HuH-7 (cell line): ENCODE data around the gene NDUFS7.
"Not testable (repeated sequence)": the region's sequence is repeated elsewhere in the genome, so short reads cannot be mapped to it uniquely, and the experiment has no call there.

Source experiments
- DNase-seq: peaks from one replicate; pipeline ENCODE4 v3.0.0; 2011; ENCODE audit warnings: low spot score

NDUFS7 gene

DNA sequence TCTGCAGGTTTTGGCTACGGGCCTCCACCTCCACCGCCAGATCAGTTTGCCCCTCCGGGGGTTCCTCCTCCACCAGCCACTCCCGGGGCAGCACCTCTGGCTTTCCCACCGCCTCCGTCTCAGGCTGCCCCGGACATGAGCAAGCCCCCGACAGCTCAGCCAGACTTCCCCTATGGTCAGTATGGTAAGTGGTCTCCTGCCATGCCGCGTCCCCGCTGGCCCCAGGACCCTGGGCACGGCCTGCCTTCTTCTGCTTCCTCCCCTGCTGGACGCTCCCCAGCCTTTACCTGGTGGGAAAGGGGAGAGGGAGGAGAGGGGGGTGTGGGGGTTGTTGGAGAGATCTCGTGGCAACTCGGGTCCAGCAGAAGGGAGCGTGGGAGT is 48.8 kb downstream of the NDUFS7 start:
- DNase-seq = no peak

DNA sequence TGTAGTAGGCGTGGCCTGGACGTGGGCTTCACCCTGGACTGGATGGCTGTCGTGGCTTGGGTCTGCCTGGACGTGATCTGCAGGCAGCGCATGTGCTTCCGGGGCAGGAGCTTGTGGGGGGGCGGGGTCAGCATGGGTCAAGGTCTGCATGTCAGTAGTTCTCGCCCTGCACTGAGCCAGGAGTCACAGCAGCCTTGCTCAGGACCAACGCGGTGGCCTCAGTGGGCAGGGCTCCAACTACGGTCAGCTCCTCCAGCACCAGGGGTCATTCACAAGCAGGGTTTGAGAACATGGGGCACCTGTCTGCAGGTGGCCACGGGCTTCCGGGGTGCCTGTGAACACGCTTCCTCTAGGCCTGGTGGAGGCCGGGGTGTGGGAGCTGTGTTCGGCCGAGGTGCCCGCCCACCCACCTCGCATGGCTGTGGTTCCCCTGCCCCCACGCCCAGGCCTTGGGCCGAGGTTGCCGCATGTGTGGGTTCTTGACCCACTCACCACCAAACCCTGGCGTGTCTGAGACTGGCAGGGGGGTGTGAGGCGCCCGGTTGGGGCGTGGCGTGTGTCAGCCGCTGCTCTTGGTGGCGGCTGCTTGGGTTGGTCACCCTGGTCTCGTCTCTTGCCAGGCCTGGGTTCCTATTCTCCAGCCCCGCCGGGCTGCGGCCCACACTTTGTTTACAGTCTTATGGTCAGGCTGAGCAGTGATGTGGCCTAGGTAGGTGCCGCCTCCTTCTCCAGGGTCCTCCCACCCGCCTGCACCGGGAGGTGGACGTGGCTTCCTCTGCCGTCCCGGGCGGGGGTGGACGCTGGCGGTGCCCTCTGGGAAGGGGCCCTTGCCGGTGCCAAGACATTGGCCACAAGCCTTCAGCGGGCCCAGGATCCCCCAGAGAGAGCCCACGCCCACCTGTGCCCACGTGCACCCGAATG is 49.7 kb downstream of the NDUFS7 start:
- no peak for DNase-seq

DNA sequence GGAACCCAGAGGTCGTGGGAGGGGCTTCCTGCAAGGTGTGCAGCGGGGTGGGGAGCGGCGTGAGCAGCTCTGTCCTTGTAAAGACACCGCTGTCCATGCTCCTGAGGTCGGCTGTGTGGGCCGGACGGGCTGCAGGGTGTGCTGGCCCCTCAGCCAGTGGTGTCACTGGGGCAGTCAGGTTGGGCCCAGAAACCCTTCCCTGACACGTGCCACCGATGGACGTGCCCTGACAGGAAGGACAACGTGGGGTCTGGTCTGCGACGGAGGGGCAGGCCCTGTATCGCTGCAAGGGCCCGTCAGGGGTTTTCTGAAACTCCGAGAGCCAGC is 50.3 kb downstream of the NDUFS7 start:
- DNase-seq = no peak

DNA sequence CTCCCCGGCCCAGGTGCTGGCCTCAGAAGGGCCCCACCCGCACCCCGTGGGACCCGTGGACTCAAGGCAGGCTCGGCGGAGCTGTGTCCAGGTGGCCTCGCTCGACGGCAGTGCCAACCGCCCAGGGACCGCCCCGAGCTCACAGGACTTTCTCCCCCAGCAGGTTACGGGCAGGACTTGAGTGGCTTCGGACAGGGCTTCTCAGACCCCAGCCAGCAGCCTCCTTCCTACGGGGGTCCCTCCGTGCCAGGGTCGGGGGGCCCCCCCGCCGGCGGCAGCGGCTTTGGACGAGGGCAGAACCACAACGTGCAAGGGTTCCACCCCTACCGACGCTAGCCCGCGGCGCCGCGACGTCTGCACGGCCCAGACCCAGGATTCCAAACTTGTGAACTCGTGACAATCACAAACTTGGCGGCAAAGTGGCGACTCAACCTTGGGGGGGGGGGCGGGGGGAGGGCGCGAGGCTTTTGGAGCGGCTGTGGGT is 50.9 kb downstream of the NDUFS7 start:
- DNase-seq = no peak

DNA sequence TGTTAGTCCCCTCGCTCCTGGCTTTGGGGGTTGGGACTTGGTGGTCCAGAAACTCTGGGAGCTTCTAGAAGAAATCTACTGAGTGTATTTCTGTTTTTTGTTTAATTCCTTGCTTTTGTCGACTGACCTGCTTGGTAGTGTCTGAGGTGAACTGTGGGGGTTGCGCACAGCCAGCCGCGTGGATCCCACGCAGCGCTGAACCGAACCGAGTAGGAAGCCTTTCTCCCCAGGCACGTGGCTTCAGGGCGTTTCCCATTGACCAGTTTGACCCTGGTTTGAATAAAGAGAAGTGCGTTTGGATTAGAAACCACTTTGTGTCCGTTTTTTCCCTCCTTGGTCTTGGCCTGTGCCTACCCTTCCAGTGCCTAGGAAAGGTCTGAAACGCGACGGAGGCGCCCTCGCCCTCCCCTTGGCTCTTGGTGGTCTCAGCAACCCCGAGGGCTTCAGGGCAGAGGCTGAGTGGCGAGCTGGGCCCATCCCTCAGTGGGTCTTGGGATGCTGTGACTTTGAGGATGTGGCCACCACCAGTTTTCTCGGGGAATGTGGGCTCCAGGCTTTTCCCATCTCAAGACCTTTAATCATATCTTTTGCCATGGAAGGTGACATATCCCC is 51.8 kb downstream of the NDUFS7 start:
- no peak for DNase-seq

DNA sequence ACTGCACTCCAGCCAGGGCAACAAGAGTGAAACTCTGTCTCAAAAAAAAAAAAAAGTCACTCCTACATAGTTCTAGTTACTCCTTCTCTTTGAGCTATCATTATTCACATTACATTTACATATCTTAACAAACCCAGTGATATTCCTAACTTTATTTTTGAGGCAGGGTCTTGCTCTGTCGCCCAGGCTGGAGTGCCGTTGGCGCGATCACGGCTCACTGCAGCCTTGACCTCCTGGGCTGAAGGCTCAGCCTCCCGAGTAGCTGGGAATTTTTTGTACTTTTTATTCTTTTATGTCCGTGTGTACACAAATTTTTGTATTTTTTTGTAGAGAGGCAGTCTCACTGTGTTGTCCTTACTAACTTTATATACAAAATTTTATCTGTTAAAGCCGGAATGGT is 53.9 kb downstream of the NDUFS7 start:
- no peak for DNase-seq

DNA sequence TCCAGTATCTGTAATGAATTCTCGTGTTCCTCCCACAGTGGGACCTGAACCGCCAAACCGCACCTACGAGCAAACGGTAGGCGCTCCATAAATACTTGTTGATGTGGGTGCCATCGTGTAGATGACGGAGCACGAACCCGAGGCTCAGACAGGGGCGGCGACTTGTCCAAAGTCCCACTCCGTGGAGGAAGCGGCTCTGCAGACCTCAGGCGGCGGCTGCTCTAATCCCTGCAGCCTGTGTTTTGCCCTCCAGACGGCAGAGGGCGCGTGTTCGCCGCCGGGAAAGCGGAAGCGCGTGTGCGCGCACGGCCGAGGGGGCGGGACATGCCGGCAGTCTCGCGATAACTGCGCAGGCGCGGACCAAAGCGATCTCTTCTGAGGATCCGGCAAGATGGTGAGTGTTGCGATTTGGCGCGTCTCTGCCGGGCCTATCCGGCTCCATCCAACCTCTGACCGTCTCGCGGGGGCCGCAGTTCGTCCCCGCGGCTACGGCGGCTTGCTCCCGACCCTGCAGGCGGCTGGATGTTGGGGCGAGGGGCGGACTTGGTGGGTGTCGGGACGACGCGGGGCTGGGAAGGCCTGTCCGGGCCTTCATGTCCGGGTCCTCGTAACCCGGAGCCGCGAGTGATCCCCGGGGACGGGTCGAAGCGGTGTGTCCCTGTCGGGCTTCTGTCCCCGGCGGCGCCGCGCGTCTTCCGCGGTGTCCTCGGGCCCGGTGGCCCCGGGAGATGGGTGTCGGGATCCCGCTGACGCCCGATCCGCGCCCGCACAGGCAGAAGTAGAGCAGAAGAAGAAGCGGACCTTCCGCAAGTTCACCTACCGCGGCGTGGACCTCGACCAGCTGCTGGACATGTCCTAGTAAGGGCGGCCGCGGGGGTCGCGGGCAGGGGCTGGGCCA is 54.6 kb downstream of the NDUFS7 start, which contains the start of gene RPS15:
TSS of gene RPS15 (plus strand) at position 362 of the 898 bp plus-strand sequence. CDS start at position 392, 30 bp downstream.
- peak; percentile 88 for DNase-seq

DNA sequence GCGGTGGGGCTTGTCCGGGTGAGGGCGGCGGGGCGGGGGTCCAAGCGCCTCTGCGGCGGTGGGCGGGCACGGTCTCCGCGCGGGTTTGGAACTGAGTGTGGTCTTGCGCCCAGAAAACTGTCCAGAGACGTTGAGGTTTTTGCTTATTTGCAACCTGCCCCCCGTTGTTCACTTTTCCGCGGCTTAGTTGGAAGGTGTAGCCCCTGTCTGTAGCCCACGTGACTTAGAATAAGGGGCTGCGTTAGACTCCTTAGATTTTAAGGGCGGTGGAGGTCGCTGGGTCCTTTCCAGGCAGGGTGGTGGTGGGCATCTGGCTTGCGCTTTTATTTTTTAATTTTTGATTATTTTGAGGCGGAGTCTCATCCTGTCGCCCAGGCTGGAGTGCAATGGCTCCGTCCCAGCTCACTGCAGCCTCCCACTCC is 55.2 kb downstream of the NDUFS7 start:
- DNase-seq = no peak

DNA sequence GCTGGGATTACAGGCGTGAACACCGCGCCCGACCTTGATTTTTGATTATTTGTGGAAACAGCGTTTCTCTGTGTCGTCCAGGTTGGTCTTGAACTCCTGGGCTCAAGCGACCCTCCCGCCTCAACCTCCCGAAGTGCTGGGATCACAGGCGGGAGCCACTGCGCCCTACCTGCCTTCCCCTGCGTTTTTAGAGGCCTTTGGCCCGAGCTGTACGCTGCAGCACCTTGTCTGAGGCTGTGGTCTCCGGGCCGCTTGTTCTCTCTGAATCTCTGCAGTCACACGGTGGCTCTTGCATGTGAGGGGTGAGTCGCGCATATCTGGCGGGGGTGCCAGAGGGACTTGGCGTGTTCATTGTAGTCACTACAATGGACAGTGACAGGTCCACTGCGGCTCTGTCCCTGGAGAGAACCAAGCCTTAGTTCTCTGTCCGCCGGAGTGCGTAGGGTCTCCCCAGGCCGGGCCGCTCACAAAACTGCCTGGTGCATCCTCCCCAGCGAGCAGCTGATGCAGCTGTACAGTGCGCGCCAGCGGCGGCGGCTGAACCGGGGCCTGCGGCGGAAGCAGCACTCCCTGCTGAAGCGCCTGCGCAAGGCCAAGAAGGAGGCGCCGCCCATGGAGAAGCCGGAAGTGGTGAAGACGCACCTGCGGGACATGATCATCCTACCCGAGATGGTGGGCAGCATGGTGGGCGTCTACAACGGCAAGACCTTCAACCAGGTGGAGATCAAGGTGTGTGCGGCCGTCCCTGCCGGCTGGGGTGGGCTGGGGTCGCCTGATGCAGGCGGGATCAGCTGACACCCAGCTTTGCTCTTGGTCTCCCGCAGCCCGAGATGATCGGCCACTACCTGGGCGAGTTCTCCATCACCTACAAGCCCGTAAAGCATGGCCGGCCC is 56.1 kb downstream of the NDUFS7 start:
- not testable (repeated sequence) for DNase-seq

DNA sequence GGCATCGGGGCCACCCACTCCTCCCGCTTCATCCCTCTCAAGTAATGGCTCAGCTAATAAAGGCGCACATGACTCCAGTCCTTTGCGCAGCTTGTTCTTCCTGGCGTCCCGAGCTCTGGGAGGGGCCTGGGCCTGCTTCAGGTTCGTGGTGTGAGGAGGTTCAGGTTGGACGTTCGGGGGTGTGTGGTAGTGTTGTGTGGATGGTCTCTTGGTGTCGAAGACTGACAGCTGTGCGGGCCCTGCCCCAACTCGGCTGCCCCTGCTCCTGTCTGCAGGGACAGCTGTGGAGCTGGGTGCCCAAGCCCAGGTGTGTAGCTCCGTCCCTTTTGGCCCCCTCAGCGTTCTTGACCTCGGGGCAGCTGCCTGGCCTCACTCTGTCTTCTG is 56.7 kb downstream of the NDUFS7 start:
- DNase-seq = no peak

DNA sequence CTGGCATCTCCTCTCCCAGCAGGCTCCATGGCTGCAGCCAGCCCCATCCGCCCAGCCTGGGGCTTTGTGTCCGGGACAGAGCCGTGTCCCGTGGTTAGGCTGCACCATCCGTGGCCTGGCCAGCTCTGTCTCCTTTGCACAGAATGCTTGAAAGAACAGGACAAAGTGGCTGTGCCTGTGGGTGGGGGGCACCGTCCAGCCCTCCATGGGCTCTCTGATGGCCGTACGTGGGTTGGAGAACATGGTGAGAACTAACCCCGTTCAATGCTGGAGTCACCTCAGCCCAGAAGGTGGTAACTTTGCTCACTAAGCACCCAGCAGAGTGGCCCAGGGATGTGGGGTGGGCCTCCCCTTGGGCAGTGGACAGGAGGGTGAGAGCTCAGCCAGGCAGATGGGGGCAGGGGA is 57.3 kb downstream of the NDUFS7 start:
- DNase-seq = no peak

DNA sequence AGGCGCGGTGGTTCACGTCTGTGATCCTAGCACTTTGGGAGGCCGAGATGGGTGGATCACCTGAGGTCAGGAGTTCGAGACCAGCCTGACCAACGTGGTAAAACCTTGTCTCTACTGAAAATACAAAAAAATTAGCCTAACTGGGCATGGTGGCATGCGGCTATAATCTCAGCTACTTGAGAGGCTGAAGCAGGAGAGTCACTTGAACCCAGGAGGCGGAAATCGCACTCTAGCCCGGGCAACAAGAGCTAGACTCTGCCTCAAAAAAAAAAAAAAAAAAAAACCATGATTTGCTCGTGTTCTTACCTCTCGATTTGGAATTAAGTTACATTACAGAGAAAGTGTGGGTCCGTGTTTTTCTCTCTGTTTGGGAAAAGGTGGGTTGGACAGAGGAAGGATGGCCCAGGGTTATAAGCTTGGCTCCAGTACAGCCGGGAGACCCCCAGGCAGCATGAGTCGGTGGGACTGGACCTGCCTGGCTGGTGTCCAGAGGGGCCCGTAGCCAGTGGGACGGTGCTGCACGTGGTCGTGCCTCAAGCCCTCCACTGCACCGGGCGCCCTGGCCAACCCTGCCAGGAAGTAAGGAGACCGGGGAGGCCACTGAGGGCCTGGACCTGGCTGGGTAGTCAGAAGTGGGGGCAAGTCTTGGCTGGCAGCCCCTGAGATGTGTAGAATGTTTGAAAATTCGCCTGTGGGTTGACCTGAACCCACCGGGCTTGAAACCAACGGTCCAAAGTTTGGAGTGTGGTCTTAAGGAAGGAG is 58.2 kb downstream of the NDUFS7 start:
- no peak for DNase-seq
